Activated T-helper 17 cell treated with anti-CD3 and anti-CD28 coated beads, Interleukin-2, amount 50 U/mL, for 72 hours (primary cell): ENCODE results near the gene DUSP6. TPM values are rescaled to one million over a fixed set of nuclear protein-coding genes. Genes with fewer than 3 reads are reported as not detected.

Experiments used
- ATAC-seq: fragments of 150-1000 bp; cut with Tn5 transposase; replicated peaks from 2 replicates; pipeline ENCODE4 v1.10.0; 2021; ENCODE audit warnings: mild to moderate bottlenecking, moderate library complexity
- H3K27ac Mint-ChIP-seq: one replicate; pipeline ENCODE4 v1.8.0; 2022; ENCODE audit warnings: mixed read lengths
- H3K27me3 Mint-ChIP-seq: one replicate; pipeline ENCODE4 v1.8.0; 2022; ENCODE audit warnings: mixed read lengths
- H3K36me3 Mint-ChIP-seq: one replicate; pipeline ENCODE4 v1.8.0; 2022; ENCODE audit warnings: low read depth, mild to moderate bottlenecking, mixed read lengths
- H3K4me1 Mint-ChIP-seq: one replicate; pipeline ENCODE4 v1.8.0; 2022; ENCODE audit warnings: mixed read lengths
- H3K4me3 Mint-ChIP-seq: one replicate; pipeline ENCODE4 v1.8.0; 2022; ENCODE audit warnings: mild to moderate bottlenecking, mixed read lengths
- H3K9me3 Mint-ChIP-seq: one replicate; pipeline ENCODE4 v1.8.0; 2022; ENCODE audit warnings: mixed read lengths
- total RNA-seq, 2 donors: library from RNA; stranded (reverse); gene quantifications; one replicate each; pipeline ENCODE4 v1.2.3, GENCODE V29; 2022

The DUSP6 gene
- 10 to 100 TPM; 68.4 to 94.1 TPM for total RNA-seq

GRCh38 chr12:89352492-89353187, at the start of gene DUSP6:
Gene DUSP6 (minus strand): TSS chr12:89352501. CDS start chr12:89352039, 462 bp downstream.
- Mint-ChIP-seq H3K9me3 (no peaks in the 10 kb centered on the region), H3K4me1 (peaks cover 15% of the 10 kb centered on the region), H3K27me3 (no peaks in the 10 kb centered on the region), H3K4me3 (peak within 1 kb of the TSS; percentile 91), H3K36me3 (peaks cover 51% of the 10 kb centered on the region), H3K27ac (peak within 1 kb of the TSS; percentile 97)
- ATAC-seq = peak; percentile 80

GRCh38 chr12:89401433-89402058, 49.2 kb upstream of the DUSP6 start:
- Mint-ChIP-seq H3K27me3 (no peaks in the 10 kb centered on the region), H3K4me3 (no peak overlapping the region), H3K27ac (no peak overlapping the region), H3K9me3 (no peaks in the 10 kb centered on the region), H3K36me3 (no peaks in the 10 kb centered on the region), H3K4me1 (peaks cover 8% of the 10 kb centered on the region)
- ATAC-seq = no peak

- no peaks in the 10 kb centered on the region for H3K36me3 Mint-ChIP-seq
- H3K27me3 Mint-ChIP-seq = no peaks in the 10 kb centered on the region
- H3K9me3 Mint-ChIP-seq = no peaks in the 10 kb centered on the region
- no peak overlapping the region for H3K27ac Mint-ChIP-seq
- H3K4me3 Mint-ChIP-seq = no peak overlapping the region
- no peak for ATAC-seq
- H3K4me1 Mint-ChIP-seq = peaks cover 8% of the 10 kb centered on the region
These were observed 48.1 kb upstream of the DUSP6 start for GRCh38 chr12:89400415-89400814.

GRCh38 chr12:89395712-89396111, 43.4 kb upstream of the DUSP6 start:
- Mint-ChIP-seq H3K4me1 (peaks cover 16% of the 10 kb centered on the region), H3K9me3 (no peaks in the 10 kb centered on the region), H3K27ac (no peak overlapping the region), H3K27me3 (no peaks in the 10 kb centered on the region), H3K4me3 (no peak overlapping the region), H3K36me3 (no peaks in the 10 kb centered on the region)
- no peak for ATAC-seq

- no peak for ATAC-seq
- Mint-ChIP-seq H3K36me3 (no peaks in the 10 kb centered on the region), H3K4me1 (peaks cover 26% of the 10 kb centered on the region), H3K27me3 (no peaks in the 10 kb centered on the region), H3K9me3 (no peaks in the 10 kb centered on the region), H3K4me3 (no peak overlapping the region), H3K27ac (no peak overlapping the region)
These were observed 41.3 kb upstream of the DUSP6 start for GRCh38 chr12:89393551-89394121.

GRCh38 chr12:89392391-89392790, 40.1 kb upstream of the DUSP6 start:
- Mint-ChIP-seq H3K27me3 (no peaks in the 10 kb centered on the region), H3K9me3 (no peaks in the 10 kb centered on the region), H3K4me1 (peaks cover 20% of the 10 kb centered on the region), H3K4me3 (no peak overlapping the region), H3K36me3 (no peaks in the 10 kb centered on the region), H3K27ac (no peak overlapping the region)
- ATAC-seq = no peak

- Mint-ChIP-seq H3K27ac (peak overlapping the region; percentile 56), H3K27me3 (no peaks in the 10 kb centered on the region), H3K4me1 (peaks cover 20% of the 10 kb centered on the region), H3K4me3 (no peak overlapping the region), H3K36me3 (no peaks in the 10 kb centered on the region), H3K9me3 (no peaks in the 10 kb centered on the region)
- no peak for ATAC-seq
These were observed 39.5 kb upstream of the DUSP6 start for GRCh38 chr12:89391726-89392336.

- Mint-ChIP-seq H3K4me3 (peak overlapping the region; percentile 16), H3K27ac (peak overlapping the region; percentile 56)
These were observed 38.7 kb upstream of the DUSP6 start for GRCh38 chr12:89390802-89391673.

GRCh38 chr12:89389755-89390661, 37.7 kb upstream of the DUSP6 start:
- H3K4me1 Mint-ChIP-seq = peaks cover 20% of the 10 kb centered on the region
- H3K27ac Mint-ChIP-seq = peak overlapping the region; percentile 56
- H3K36me3 Mint-ChIP-seq = no peaks in the 10 kb centered on the region
- peak; percentile 47 for ATAC-seq
- no peaks in the 10 kb centered on the region for H3K27me3 Mint-ChIP-seq
- H3K9me3 Mint-ChIP-seq = no peaks in the 10 kb centered on the region
- peak overlapping the region; percentile 16 for H3K4me3 Mint-ChIP-seq

More at GRCh38 chr12:89390802-89391673, 38.7 kb upstream of the DUSP6 start:
- H3K27me3 Mint-ChIP-seq = no peaks in the 10 kb centered on the region
- no peaks in the 10 kb centered on the region for H3K9me3 Mint-ChIP-seq
- H3K36me3 Mint-ChIP-seq = no peaks in the 10 kb centered on the region
- peaks cover 20% of the 10 kb centered on the region for H3K4me1 Mint-ChIP-seq
- ATAC-seq = peak; percentile 82

- Mint-ChIP-seq H3K36me3 (no peaks in the 10 kb centered on the region), H3K4me1 (peaks cover 20% of the 10 kb centered on the region), H3K9me3 (no peaks in the 10 kb centered on the region), H3K27me3 (no peaks in the 10 kb centered on the region), H3K27ac (no peak overlapping the region), H3K4me3 (no peak overlapping the region)
- ATAC-seq = no peak
These were observed 33.8 kb upstream of the DUSP6 start for GRCh38 chr12:89386138-89386537.

- H3K27me3 Mint-ChIP-seq = no peaks in the 10 kb centered on the region
These were observed 32.5 kb upstream of the DUSP6 start for GRCh38 chr12:89384807-89385206.

GRCh38 chr12:89384050-89384758, 31.9 kb upstream of the DUSP6 start:
- Mint-ChIP-seq H3K27me3 (no peaks in the 10 kb centered on the region), H3K4me1 (peaks cover 4% of the 10 kb centered on the region), H3K4me3 (no peak overlapping the region), H3K9me3 (no peaks in the 10 kb centered on the region), H3K27ac (no peak overlapping the region), H3K36me3 (no peaks in the 10 kb centered on the region)
- no peak for ATAC-seq

More at GRCh38 chr12:89384807-89385206, 32.5 kb upstream of the DUSP6 start:
- Mint-ChIP-seq H3K4me1 (peaks cover 7% of the 10 kb centered on the region), H3K4me3 (no peak overlapping the region), H3K36me3 (no peaks in the 10 kb centered on the region), H3K9me3 (no peaks in the 10 kb centered on the region), H3K27ac (no peak overlapping the region)
- ATAC-seq = no peak
